OCI-M2 (cell line): ENCODE measurements around the gene BCAS4.

Source experiments
- DNase-seq: peaks from one replicate; lab custom pipeline; 2025; ENCODE audit not compliant: unreplicated experiment; lab: John Stamatoyannopoulos, UW

The BCAS4 gene

DNA sequence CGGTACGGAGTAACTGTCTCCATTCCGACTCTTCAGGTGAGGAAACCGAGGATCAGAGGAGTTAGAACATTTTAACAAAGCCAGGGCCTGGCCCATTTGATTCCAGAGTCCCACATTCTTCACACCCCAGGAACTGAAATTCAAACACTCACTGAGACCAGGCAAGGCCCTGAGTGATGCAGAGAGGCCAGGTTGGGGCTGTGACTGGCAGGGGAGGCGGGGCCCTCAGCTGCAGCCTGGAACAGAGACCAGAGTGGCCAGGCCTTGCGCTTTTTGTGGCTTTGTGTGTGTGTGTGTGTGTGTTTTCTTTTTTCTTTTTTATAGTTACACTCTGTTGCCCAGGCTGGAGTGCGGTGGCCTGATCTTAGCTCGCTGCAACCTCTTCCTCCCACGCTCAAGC, 57.2 kb downstream of the BCAS4 start:
- no peak for DNase-seq

GRCh38 chr20:50854506-50855249, 59.8 kb downstream of the BCAS4 start:
- DNase-seq = no peak

DNA sequence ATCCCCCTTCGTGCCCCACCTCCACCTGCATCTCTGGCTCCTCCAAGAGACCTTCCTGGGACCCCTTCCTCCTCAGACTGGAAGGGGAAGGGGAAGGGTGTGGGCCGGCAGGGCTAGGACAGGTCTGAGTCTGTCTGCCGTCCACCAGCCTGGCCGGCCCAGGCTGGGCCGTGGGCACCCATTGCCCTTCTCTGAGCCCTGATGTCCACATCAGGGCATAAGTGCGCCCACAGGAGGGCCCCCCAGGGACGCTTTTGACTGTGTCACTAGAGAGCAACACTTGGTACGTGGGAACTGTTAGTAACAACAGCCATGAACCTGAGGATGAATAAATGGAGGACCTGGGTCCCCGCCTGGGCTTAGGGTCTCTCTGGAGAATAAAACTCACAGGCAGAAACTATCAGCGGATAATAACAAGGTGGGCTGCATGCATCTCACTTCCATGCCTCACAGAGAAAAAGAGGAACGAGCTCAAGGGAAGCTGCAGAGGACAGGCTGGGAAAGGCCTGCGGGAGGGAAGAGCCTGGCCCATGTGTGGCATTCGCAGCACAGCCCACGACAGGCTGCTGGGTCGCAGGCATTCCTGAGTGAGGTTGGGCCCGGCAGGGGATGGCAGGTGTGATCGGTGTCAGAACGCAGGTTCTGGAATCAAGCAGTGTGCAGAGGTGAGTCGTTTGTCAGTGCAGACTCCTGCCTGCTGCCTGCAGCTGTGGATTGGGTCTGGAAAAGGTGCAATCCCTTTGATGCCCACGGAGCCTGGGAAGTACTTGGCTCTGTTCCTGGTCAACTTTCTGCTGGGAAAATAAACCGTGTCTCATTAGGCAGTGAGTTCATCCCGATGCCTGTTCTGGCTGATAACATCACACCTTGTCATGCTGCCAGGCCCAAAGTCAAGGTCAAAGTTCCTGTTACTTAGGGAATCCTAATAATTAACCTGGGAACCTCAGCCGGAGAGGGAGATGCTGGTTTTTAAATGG, 60.9 kb downstream of the BCAS4 start:
- no peak for DNase-seq

GRCh38 chr20:50856475-50857041, 61.7 kb downstream of the BCAS4 start:
- no peak for DNase-seq

DNA sequence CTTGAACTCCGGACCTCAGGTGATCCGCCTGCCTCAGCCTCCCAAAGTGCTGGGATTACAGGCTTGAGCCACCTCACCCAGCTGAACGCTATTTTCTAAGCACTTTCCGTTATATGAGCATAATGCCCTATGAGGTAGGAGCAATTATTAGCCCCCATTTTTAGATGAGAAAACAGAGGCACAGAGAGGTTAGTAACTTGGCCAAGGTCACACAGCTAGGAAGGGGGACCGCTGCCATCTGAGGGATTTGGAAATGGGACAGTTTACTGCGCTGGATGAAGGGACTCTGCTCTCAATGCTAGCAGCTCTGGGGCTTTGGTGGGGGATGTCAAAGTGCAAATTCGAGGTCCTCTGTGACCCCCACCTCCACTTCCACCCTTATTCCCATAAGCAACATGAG, 62.5 kb downstream of the BCAS4 start:
- DNase-seq = no peak

DNA sequence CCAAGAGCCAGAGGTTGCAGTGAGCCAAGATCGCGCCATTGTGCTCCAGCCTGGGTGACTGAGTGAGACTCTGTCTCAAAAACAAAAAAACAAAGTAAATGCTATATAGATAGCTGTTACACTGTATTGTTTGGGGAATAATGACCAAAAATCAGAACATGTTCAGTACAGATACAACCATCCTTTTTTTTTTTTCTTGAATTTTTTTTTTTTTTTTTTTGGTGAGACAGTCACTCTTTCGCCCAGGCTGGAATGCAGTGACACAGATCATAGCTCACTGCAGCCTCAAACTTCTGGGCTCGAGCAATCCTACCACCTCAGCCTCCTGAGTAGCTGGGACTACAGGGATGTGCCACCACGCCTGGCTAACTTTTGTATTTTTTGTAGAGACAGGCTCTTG, 63.7 kb downstream of the BCAS4 start:
- DNase-seq = no peak

DNA sequence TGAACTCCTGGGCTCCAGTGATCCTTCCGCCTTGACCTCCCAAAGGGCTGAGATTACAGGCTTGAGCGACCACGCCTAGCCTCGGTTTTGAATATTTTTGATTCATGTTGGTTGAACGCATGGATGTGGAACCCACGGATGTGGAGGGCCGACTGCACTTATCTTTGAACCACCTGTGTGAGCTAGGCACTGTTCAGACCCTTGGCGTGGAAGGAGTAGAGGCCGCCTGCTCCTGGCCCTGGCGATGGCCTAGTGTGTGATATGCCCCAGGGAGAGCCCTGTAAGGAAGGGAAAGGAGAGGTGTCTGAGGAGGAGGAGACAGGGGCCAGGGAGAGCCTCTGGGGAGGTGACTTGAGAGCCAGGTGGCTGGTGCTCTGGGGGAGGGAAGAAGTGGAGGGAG, 64.3 kb downstream of the BCAS4 start:
- no peak for DNase-seq

- DNase-seq = no peak
These were observed 66.2 kb downstream of the BCAS4 start for GRCh38 chr20:50861012-50861411.

DNA sequence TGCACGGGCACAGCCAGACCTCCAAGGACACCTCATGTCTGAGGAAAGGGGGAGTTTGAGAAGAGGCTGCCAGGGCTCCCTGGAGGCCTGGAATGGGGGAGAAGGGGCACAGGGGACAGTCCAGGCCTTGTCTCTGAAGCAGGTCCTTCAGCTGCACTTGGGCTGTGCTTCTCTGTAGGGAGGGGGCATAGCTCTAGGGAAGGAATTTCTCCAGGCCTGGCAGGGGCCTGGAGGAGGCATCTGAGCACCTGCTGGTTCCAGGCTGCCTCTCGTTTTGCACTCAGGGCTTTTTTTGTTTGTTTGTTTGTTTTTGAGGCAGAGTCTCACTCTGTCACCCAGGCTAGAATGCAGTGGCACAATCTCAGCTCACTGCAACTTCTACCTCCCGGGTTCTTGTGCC, 67.7 kb downstream of the BCAS4 start:
- no peak for DNase-seq

- no peak for DNase-seq
These were observed 70.3 kb downstream of the BCAS4 start for GRCh38 chr20:50865114-50865513.

DNA sequence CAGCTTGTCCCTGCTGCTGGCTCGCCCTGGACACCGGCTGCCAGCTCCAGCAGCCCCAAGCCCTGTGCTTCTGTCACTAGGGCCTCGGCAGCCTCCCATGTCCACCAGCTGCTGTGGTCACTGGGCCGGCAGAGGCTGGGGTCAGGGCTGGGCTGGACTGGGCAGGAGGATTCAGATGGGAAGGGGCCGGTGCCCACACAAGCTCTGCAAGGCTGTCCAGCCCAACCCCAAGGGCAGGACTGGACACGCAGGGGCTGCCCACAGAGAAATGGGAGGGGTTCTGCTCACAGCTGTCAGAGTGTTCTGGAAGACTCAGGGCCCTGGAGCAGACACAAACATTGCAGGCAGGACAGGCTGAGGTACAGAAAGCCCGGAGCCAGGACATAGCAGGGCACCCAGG, 70.7 kb downstream of the BCAS4 start:
- no peak for DNase-seq

- no peak for DNase-seq
These were observed 71.3 kb downstream of the BCAS4 start for GRCh38 chr20:50866036-50866685.

- no peak for DNase-seq
These were observed 72.0 kb downstream of the BCAS4 start for GRCh38 chr20:50866831-50867230.

GRCh38 chr20:50867805-50868204, 72.9 kb downstream of the BCAS4 start:
- DNase-seq = no peak

DNA sequence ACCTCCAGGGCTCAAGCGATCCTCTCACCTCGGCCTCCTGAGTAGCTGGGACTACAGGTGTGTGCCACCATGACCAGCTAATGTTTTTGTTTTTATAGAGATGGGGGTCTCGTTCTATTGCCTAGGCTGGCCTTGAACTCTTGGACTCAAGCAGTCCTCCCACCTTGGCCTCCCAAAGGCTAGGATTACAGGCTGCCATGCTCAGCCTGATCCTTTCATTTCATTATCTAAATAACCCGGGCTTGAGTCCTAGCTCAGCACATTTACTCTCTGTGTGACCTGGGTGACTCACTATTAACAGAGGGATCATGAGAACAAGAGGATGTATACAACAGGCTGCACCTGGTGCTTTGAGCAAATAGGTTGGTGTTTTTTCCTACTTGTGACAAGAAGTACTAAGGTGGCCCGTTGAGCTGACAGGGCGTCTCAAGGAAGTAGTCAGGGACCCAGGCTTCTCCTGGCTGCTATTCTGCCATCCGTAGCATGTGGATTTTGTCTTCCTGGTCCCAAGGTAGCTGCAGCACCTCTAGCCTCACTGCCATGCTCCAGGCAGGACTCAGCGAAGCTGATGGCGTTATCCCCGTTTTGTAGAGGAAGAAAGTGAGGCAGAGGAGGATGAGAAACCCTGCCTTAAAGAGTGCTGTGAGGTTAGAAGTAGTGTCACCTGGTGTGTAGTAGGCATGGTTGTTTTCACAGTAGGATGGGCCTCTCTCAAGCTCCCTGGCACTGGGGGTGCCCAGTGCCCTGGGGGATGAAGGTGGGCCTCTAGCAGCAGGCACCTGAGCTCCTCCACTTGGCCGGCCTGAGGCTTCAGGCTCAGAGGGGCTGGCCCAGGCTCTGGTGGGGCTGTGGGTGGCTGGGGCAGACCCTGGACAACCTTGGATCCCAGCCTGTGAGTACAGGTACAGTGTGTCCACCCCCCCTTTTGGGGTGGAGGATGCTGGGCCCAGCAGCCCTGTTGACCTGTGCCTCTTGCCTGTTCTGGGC, 73.9 kb downstream of the BCAS4 start:
- no peak for DNase-seq

DNA sequence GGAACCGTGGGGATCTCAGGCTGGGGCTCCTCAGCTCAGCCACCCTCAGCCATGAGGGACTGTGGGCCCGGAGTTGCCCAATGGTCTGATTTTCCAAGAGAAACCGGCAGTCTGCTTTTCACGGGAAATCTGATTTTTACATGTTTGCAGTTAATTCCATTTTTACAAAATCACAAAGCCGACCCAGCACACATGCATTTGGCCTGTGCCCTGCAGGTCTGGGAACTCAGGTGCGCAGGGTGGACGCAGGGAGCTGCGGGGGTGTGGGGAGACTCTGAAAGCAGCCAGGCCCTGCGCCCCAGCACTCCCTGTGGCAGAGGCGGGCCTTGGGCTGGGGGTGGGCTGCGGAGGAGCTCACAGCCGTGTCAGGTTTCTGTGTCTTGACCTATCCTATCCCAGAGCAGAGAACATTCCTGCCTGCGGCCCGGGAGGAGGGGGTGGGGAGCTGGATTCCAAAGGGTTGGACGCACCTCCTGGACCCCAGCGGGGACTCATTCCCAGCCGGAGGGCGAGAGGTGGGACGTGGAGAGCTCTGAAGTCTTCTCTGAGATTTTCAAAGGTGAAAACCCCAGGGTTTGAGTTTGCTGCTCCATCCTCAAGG, 75.8 kb downstream of the BCAS4 start:
- no peak for DNase-seq

DNA sequence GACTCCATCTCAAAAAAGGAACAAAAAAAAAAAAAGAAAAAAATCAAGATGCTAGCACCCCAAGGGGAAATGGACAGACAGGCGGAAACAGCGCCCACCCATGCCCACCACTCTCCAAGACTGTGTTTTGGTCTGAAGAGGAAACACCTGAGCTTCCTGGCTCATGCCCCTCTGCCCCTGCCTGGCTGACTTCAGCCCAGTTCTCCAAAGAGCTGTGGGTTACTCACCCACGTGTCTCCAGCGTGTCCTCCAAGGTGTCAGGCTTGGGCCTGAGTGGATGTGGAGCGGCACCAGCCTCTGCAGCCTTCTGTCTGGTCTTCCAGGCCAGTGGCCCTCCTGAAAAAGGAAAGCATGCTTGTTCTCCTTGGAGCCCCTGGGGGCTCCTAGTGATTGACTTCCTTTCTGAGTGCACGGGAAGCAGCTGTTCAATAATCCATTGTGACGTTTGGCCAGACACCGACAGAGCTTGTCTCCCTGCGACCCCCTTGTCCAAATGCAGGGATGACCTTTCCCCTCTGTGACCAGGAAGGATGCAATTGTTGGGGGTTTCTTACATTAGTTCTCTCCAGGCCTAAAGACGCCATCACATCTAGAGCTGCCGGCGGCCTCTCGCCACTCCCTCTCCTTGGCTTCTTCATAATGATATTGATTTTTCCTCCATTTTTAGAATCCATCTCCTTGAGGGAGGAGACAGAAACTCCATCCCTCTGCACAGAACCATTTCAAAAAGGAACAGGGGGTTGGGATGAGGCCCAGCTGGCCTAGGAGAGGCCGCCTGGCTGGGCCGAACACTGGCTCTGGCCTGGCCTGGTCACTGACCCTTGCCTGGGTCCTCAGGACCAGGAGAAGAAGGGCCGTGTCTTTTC, 77.9 kb downstream of the BCAS4 start:
- DNase-seq = no peak

- DNase-seq = no peak
These were observed 78.7 kb downstream of the BCAS4 start for GRCh38 chr20:50873585-50873984.
